ENCODE results near the gene AACS.

The AACS gene

GRCh38 chr12:125157177-125157576, 91.9 kb downstream of the AACS start:
- in situ Hi-C loops (cut with MboI; ENCODE audit: low sequenced_read_pairs, unreplicated experiment) = no loop called here
- TF ChIP-seq CTCF (IDR thresholded peaks at IDR 0.05; ENCODE audit: borderline replicate concordance, control extremely low read depth, extremely low read depth, insufficient read depth, missing control alignments) = no peak
- no peak for DNase-seq (ENCODE audit: low spot score)

GRCh38 chr12:125159702-125160101, 94.5 kb downstream of the AACS start:
- TF ChIP-seq CTCF (IDR thresholded peaks at IDR 0.05; ENCODE audit: borderline replicate concordance, control extremely low read depth, extremely low read depth, insufficient read depth, missing control alignments) = no peak
- DNase-seq (ENCODE audit: low spot score) = no peak
- in situ Hi-C loops (cut with MboI; ENCODE audit: low sequenced_read_pairs, unreplicated experiment) = no loop called here

- DNase-seq (ENCODE audit: low spot score) = no peak
- TF ChIP-seq CTCF (IDR thresholded peaks at IDR 0.05; ENCODE audit: borderline replicate concordance, control extremely low read depth, extremely low read depth, insufficient read depth, missing control alignments) = no peak
- in situ Hi-C loops (cut with MboI; ENCODE audit: low sequenced_read_pairs, unreplicated experiment) = no loop called here
These were observed 95.2 kb downstream of the AACS start for GRCh38 chr12:125160281-125160955.

GRCh38 chr12:125161712-125162022, 96.4 kb downstream of the AACS start:
- no peak for TF ChIP-seq CTCF (IDR thresholded peaks at IDR 0.05; ENCODE audit: borderline replicate concordance, control extremely low read depth, extremely low read depth, insufficient read depth, missing control alignments)
- no peak for DNase-seq (ENCODE audit: low spot score)
- in situ Hi-C loops (cut with MboI; ENCODE audit: low sequenced_read_pairs, unreplicated experiment) = no loop called here

GRCh38 chr12:125162489-125163028, 97.3 kb downstream of the AACS start:
- TF ChIP-seq CTCF (IDR thresholded peaks at IDR 0.05; ENCODE audit: borderline replicate concordance, control extremely low read depth, extremely low read depth, insufficient read depth, missing control alignments) = no peak
- in situ Hi-C loops (cut with MboI; ENCODE audit: low sequenced_read_pairs, unreplicated experiment) = no loop called here
- no peak for DNase-seq (ENCODE audit: low spot score)

GRCh38 chr12:125163148-125163547, 97.9 kb downstream of the AACS start:
- DNase-seq (ENCODE audit: low spot score) = no peak
- TF ChIP-seq CTCF (IDR thresholded peaks at IDR 0.05; ENCODE audit: borderline replicate concordance, control extremely low read depth, extremely low read depth, insufficient read depth, missing control alignments) = no peak
- in situ Hi-C loops (cut with MboI; ENCODE audit: low sequenced_read_pairs, unreplicated experiment) = no loop called here
